ENCODE results near the gene UBXN4. TPM values are rescaled to one million over a fixed set of nuclear protein-coding genes. Genes with fewer than 3 reads are reported as not detected.

Gene UBXN4
- total and polyA plus RNA-seq, 2 of the 4 experiments (the other 2 are of a cell fraction): 48.1 to 49.1 TPM

GRCh38 chr2:135791418-135792190 is 49.9 kb downstream of the UBXN4 start:
- peak; percentile 50 for DNase-seq

More at GRCh38 chr2:135791418-135792190, 49.9 kb downstream of the UBXN4 start:
- Histone ChIP-seq H2BK5ac (ENCODE audit: low read depth, low read length, poor library complexity, severe bottlenecking) (no peak overlapping the region), H3K9me3 (ENCODE audit: control insufficient read depth, insufficient read depth, low read length) (peaks cover 5% of the 10 kb centered on the region; the same call in 1 of the 2 replicates), H2BK15ac (ENCODE audit: low read depth, low read length) (no peak overlapping the region), H3K36me3 (ENCODE audit: control insufficient read depth, insufficient read depth, low read length) (no peaks in the 10 kb centered on the region; the same call in 1 of the 2 replicates), H3K9me1 (ENCODE audit: insufficient read depth, low read length) (peaks cover 8% of the 10 kb centered on the region; the same call in 1 of the 2 replicates), H2BK120ac (ENCODE audit: low read depth, low read length) (no peak overlapping the region), H3K27ac (ENCODE audit: insufficient read depth, low read length) (no peak overlapping the region), H3K14ac (replicated peaks; ENCODE audit: low read depth, low read length) (peak overlapping the region; percentile 54; the same call in 1 of the 2 replicates), H3K4ac (ENCODE audit: low read depth, low read length) (0 out of 2 replicates have a peak overlapping the region, but pooled peaks have one; percentile 24), H3K27me3 (ENCODE audit: control insufficient read depth, insufficient read depth, low read length) (no peaks in the 10 kb centered on the region), H3K9ac (ENCODE audit: low read depth, low read length) (no peak overlapping the region), H3K4me2 (ENCODE audit: low read depth, low read length) (no peak overlapping the region), H4K8ac (ENCODE audit: low read depth in 2 of 2, low read length in 2 of 2) (no peak overlapping the region), H4K91ac (ENCODE audit: insufficient read depth, low read depth, low read length) (no peak overlapping the region), H3K4me3 (ENCODE audit: insufficient read depth, low read depth, low read length) (no peak overlapping the region), H3K4me1 (ENCODE audit: control insufficient read depth, insufficient read depth, low read length) (peaks cover 13% of the 10 kb centered on the region), H3K23ac (ENCODE audit: low read depth, low read length) (no peak overlapping the region; the same call in 1 of the 2 replicates), H2AK5ac (ENCODE audit: low read depth, low read length) (no peak overlapping the region), H2BK20ac (ENCODE audit: low read depth, low read length) (0 out of 2 replicates have a peak overlapping the region, but pooled peaks have one; percentile 16), H2AFZ (replicated peaks; ENCODE audit: low read length, poor library complexity) (no peak overlapping the region), H4K20me1 (ENCODE audit: insufficient read depth, low read length) (peaks cover 3% of the 10 kb centered on the region; the same call in 1 of the 2 replicates), H3K56ac (ENCODE audit: extremely low read depth, insufficient read depth, low read length) (no peak overlapping the region), H2AK9ac (replicated peaks; ENCODE audit: low read depth, low read length, poor library complexity) (no peak overlapping the region), H3K18ac (ENCODE audit: low read depth, low read length) (peak overlapping the region; percentile 36; the same call in 1 of the 2 replicates), H4K5ac (ENCODE audit: low read depth, low read length) (no peak overlapping the region), H3K79me1 (ENCODE audit: low read depth in 1 of 2, low read length in 2 of 2) (peaks cover 0 to 12% of the 10 kb centered on the region in 2 experiments; a peak in 1 of 4 replicates)
- no TSS peak for BruUV-seq (replicated peaks)
- dilution Hi-C loops (cut with HindIII; ENCODE audit: low sequenced_read_pairs, unreplicated experiment): no loop called here
- ChIA-PET POLR2A (ENCODE audit: unreplicated experiment) (no interaction called here), CTCF (interaction anchor here (1.3 kb wide), 1 partner anchor 16 kb away, joined by 4 read pairs; no protein-coding TSS in a partner anchor)
- in situ Hi-C loops (cut with MboI; ENCODE audit: low sequenced_read_pairs): no loop called here
- no CpG with 5 or more reads among the region's 2 CpGs for WGBS, 2 experiments (ENCODE audit: extremely low coverage in 2 of 2, insufficient read length in 1 of 2)
- TF ChIP-seq MAZ (IDR thresholded peaks at IDR 0.05; ENCODE audit: borderline replicate concordance, low read depth, low read length) (no peak), MXI1 (IDR thresholded peaks at IDR 0.05; ENCODE audit: borderline replicate concordance, low read depth, low read length) (no peak), POLR2A (IDR thresholded peaks at IDR 0.05; ENCODE audit: low read depth, low read length) (no peak), RAD21 (IDR thresholded peaks at IDR 0.05; ENCODE audit: low read length) (no peak), SMC3 (IDR thresholded peaks at IDR 0.05; ENCODE audit: low read depth, low read length) (no peak), MAFK (IDR thresholded peaks at IDR 0.05; ENCODE audit: low read depth, low read length) (peak; percentile 80), CEBPB (IDR thresholded peaks at IDR 0.05; ENCODE audit: low read depth, low read length) (no peak)
- intact Hi-C loops (cut with micrococcal nuclease): no loop called here
- peak; percentile 28 for ATAC-seq (ENCODE audit: low read depth)

Data from IMR-90 (cell line).